HepG2 (cell line): Measurements from ENCODE around the gene GPR62. TPM values are rescaled to one million over a fixed set of nuclear protein-coding genes. Genes with fewer than 3 reads are reported as not detected.

Source experiments
- ARHGAP35 ChIP-seq: sonication (generic); formaldehyde crosslinking; IDR thresholded peaks from 2 replicates; pipeline ENCODE4 v1.9.0; 2022; ENCODE audit warnings: mild to moderate bottlenecking, inconsistent platforms, moderate library complexity, missing genetic modification reagents, borderline replicate concordance
- ARNT2 ChIP-seq: sonication (generic); formaldehyde crosslinking; IDR thresholded peaks from 2 replicates; pipeline ENCODE4 v1.8.0; 2022; ENCODE audit warnings: mild to moderate bottlenecking, low read depth, missing genetic modification reagents, moderate library complexity
- ATAD3A ChIP-seq: sonication (generic); formaldehyde crosslinking; IDR thresholded peaks from 2 replicates; pipeline ENCODE4 v1.4.0; 2020; ENCODE audit warnings: missing genetic modification reagents
- DZIP1 ChIP-seq: sonication (generic); formaldehyde crosslinking; IDR thresholded peaks from 2 replicates; pipeline ENCODE4 v1.5.0; 2020; ENCODE audit warnings: mild to moderate bottlenecking, missing genetic modification reagents
- HMGXB4 ChIP-seq, 2 experiments: sonication (generic) in 1 of 2; formaldehyde crosslinking in 1 of 2; IDR thresholded peaks; 2 replicates each; pipeline versions ENCODE4 v1.4.0 to v1.6.1; 2018 to 2020; ENCODE audit warnings: missing genetic modification reagents in 2 of 2, borderline replicate concordance in 1 of 2, low read depth in 1 of 2, mild to moderate bottlenecking in 1 of 2, missing biosample characterization in 1 of 2
- NKX3-1 ChIP-seq: sonication (generic); formaldehyde crosslinking; IDR thresholded peaks from 2 replicates; pipeline ENCODE4 v1.5.0; 2020; ENCODE audit warnings: missing genetic modification reagents
- PRPF4 ChIP-seq: fragments of 200-400 bp; formaldehyde crosslinking; IDR thresholded peaks from 2 replicates; pipeline ENCODE4 v1.6.1; 2016; ENCODE audit warnings: low read length, low read depth; ENCODE audit not compliant: poor library complexity, severe bottlenecking
- PTBP1 ChIP-seq: fragments of 200-400 bp; formaldehyde crosslinking; IDR thresholded peaks from 2 replicates; pipeline ENCODE4 v1.6.1; 2018; ENCODE audit warnings: low read length, low read depth; ENCODE audit not compliant: poor library complexity, severe bottlenecking
- RAD51 ChIP-seq: fragments of 450-650 bp; IDR thresholded peaks from 2 replicates; pipeline ENCODE4 v1.6.1; 2016; ENCODE audit warnings: borderline replicate concordance
- RBM22 ChIP-seq: fragments of 200-400 bp; formaldehyde crosslinking; optimal IDR thresholded peaks from 2 replicates; pipeline ENCODE3; 2017; ENCODE audit warnings: mild to moderate bottlenecking, low read length, moderate library complexity
- RBM39 ChIP-seq: fragments of 200-400 bp; formaldehyde crosslinking; IDR thresholded peaks from one replicate; pipeline ENCODE4 v1.6.1; 2018; ENCODE audit warnings: antibody characterized with exemption, mild to moderate bottlenecking, low read depth, low read length; ENCODE audit not compliant: poor library complexity, severe bottlenecking
- SALL1 ChIP-seq: sonication (generic); formaldehyde crosslinking; IDR thresholded peaks from 2 replicates; pipeline ENCODE4 v1.8.0; 2022; ENCODE audit warnings: mild to moderate bottlenecking, missing genetic modification reagents
- SMAD3 ChIP-seq: sonication (generic); formaldehyde crosslinking; IDR thresholded peaks from 2 replicates; pipeline ENCODE4 v1.4.0; 2020; ENCODE audit warnings: missing genetic modification reagents
- SP2 ChIP-seq: sonication (generic); formaldehyde crosslinking; IDR thresholded peaks from 2 replicates; pipeline ENCODE4 v1.5.1; 2020; ENCODE audit warnings: mild to moderate bottlenecking, missing genetic modification reagents
- TIGD3 ChIP-seq: sonication (generic); formaldehyde crosslinking; IDR thresholded peaks from 2 replicates; pipeline ENCODE4 v1.5.1; 2020; ENCODE audit warnings: mild to moderate bottlenecking, missing genetic modification reagents, borderline replicate concordance
- TMF1 ChIP-seq: sonication (generic); formaldehyde crosslinking; IDR thresholded peaks from 2 replicates; pipeline ENCODE4 v1.8.1; 2022; ENCODE audit warnings: low read depth, missing genetic modification reagents
- ZBTB38 ChIP-seq: sonication (generic); formaldehyde crosslinking; IDR thresholded peaks from 2 replicates; pipeline ENCODE4 v1.5.1; 2020; ENCODE audit warnings: mild to moderate bottlenecking, missing genetic modification reagents
- ZNF101 ChIP-seq: sonication (generic); formaldehyde crosslinking; IDR thresholded peaks from 2 replicates; pipeline ENCODE4 v1.4.0; 2020; ENCODE audit warnings: mild to moderate bottlenecking, low read depth, missing genetic modification reagents, borderline replicate concordance
- ZNF580 ChIP-seq: IDR thresholded peaks from 2 replicates; pipeline ENCODE4 v1.6.1; 2016; ENCODE audit warnings: low read depth, borderline replicate concordance
- ZNF597 ChIP-seq: sonication (generic); formaldehyde crosslinking; IDR thresholded peaks from 2 replicates; pipeline ENCODE4 v1.5.0; 2020; ENCODE audit warnings: missing genetic modification reagents
- polyA plus RNA-seq, 8 experiments: library from polyadenylated mRNA; depleted of rRNA in 3 of 8; stranded (reverse) in 7 of 8; unstranded in 1 of 8; fragments of >200 nt; fragmentation: Illumina TruSeq in 4 of 8; extraction: Trizol in 4 of 8; gene quantifications; 2 replicates each; pipeline versions ENCODE4 v1.2.1 to v1.2.3, GENCODE V29; 2011 to 2016; ENCODE audit warnings: low read depth in 4 of 8, missing spikeins in 1 of 8, mixed read lengths in 1 of 8; ENCODE audit not compliant: insufficient read depth in 1 of 8
- total RNA-seq, 5 experiments: library from RNA; depleted of rRNA; stranded (reverse); fragments of >200 nt; fragmentation: Illumina TruSeq; extraction: Trizol; gene quantifications; 2 replicates each; pipeline ENCODE4 v1.2.3, GENCODE V29; 2016; ENCODE audit warnings: low read depth in 1 of 5

Gene GPR62
- total and polyA plus RNA-seq, 2 of the 13 experiments (the other 11 are each of a cell fraction or from before 2014, with no cell fraction given), result not detected

GRCh38 chr3:51967384-51968169, 12.4 kb downstream of the GPR62 start, which contains the start of gene PCBP4 (continued):
- TF ChIP-seq TIGD3 (CRISPR knock-in tag) (no peak), HMGXB4 (CRISPR knock-in tag; IDR thresholded peaks at IDR 0.05; ENCODE audit: borderline replicate concordance in 1 of 2, low read depth in 1 of 2) (0 out of 4 replicates have a peak, but pooled peaks of 1 of the 2 experiments have one; percentile 17), SP2 (CRISPR knock-in tag) (peak; percentile 7; the same call in 1 of the 2 replicates), ZNF580 (0 out of 2 replicates have a peak, but pooled peaks have one; percentile 48), ZNF597 (CRISPR knock-in tag) (no peak), NKX3-1 (CRISPR knock-in tag) (no peak), ATAD3A (no peak), RAD51 (no peak), ARNT2 (CRISPR knock-in tag) (peak; percentile 43; the same call in 1 of the 2 replicates), PTBP1 (no peak), ZBTB38 (0 out of 2 replicates have a peak, but pooled peaks have one; percentile 22), PRPF4 (no peak), SMAD3 (CRISPR knock-in tag) (no peak), ARHGAP35 (no peak), TMF1 (no peak), DZIP1 (CRISPR knock-in tag) (no peak), SALL1 (CRISPR knock-in tag) (peak; percentile 19; the same call in 1 of the 2 replicates), RBM22 (peak; percentile 86), ZNF101 (CRISPR knock-in tag) (no peak), RBM39 (peak; percentile 41)
